ENCODE results near the gene LIMS2.

Gene LIMS2

GRCh38 chr2:127631997-127632581 lies 43.2 kb downstream of the LIMS2 start:
- DNase-seq: no peak

- DNase-seq: no peak
Measured at GRCh38 chr2:127631541-127631996, 43.8 kb downstream of the LIMS2 start.

- no peak for DNase-seq
Measured at GRCh38 chr2:127630864-127631540, 44.3 kb downstream of the LIMS2 start.

- DNase-seq: no peak
Measured at GRCh38 chr2:127630096-127630863, 45.0 kb downstream of the LIMS2 start.

- DNase-seq: no peak
Measured at GRCh38 chr2:127629637-127630036, 45.7 kb downstream of the LIMS2 start.

- DNase-seq: no peak
Measured at GRCh38 chr2:127628767-127629614, 46.3 kb downstream of the LIMS2 start.

GRCh38 chr2:127627740-127628571 lies 47.4 kb downstream of the LIMS2 start:
- no peak for DNase-seq

- DNase-seq: no peak
Measured at GRCh38 chr2:127626917-127627739, 48.2 kb downstream of the LIMS2 start.

GRCh38 chr2:127626175-127626574 lies 49.2 kb downstream of the LIMS2 start:
- DNase-seq: no peak

GRCh38 chr2:127625572-127625951 lies 49.8 kb downstream of the LIMS2 start:
- DNase-seq: no peak

- DNase-seq: no peak
Measured at GRCh38 chr2:127624756-127625571, 50.4 kb downstream of the LIMS2 start.

- DNase-seq: no peak
Measured at GRCh38 chr2:127624320-127624755, 51.0 kb downstream of the LIMS2 start.

- DNase-seq: no peak
Measured at GRCh38 chr2:127623388-127624319, 51.7 kb downstream of the LIMS2 start.

- DNase-seq: no peak
Measured at GRCh38 chr2:127622561-127623387, 52.6 kb downstream of the LIMS2 start.

GRCh38 chr2:127621981-127622431 lies 53.3 kb downstream of the LIMS2 start:
- no peak for DNase-seq

GRCh38 chr2:127620866-127621265 lies 54.5 kb downstream of the LIMS2 start:
- DNase-seq: no peak

GRCh38 chr2:127619877-127620705 lies 55.2 kb downstream of the LIMS2 start:
- DNase-seq: no peak

Data from DMS79 (cell line).